ENCODE measurements around the gene ADGRF1.

Gene ADGRF1

GRCh38 chr6:46973029-46973428 lies 69.1 kb downstream of the ADGRF1 start:
- no peak for DNase-seq

GRCh38 chr6:46972531-46972930 lies 69.6 kb downstream of the ADGRF1 start:
- DNase-seq = no peak

GRCh38 chr6:46969206-46969605 lies 72.9 kb downstream of the ADGRF1 start:
- no peak for DNase-seq

GRCh38 chr6:46967826-46968349 lies 74.2 kb downstream of the ADGRF1 start:
- DNase-seq = no peak

- no peak for DNase-seq
Observed at GRCh38 chr6:46964716-46965519, 77.2 kb downstream of the ADGRF1 start.

- no peak for DNase-seq
Observed at GRCh38 chr6:46963626-46964025, 78.5 kb downstream of the ADGRF1 start.

GRCh38 chr6:46963039-46963438 lies 79.1 kb downstream of the ADGRF1 start:
- no peak for DNase-seq

GRCh38 chr6:46961711-46962110 lies 80.4 kb downstream of the ADGRF1 start:
- no peak for DNase-seq

GRCh38 chr6:46961232-46961631 lies 80.9 kb downstream of the ADGRF1 start:
- DNase-seq = no peak

GRCh38 chr6:46959419-46959818 lies 82.7 kb downstream of the ADGRF1 start:
- no peak for DNase-seq

- no peak for DNase-seq
Observed at GRCh38 chr6:46956409-46956808, 85.7 kb downstream of the ADGRF1 start.

- DNase-seq = no peak
Observed at GRCh38 chr6:46954837-46955451, 87.2 kb downstream of the ADGRF1 start.

- no peak for DNase-seq
Observed at GRCh38 chr6:46953921-46954320, 88.2 kb downstream of the ADGRF1 start.

GRCh38 chr6:46949632-46950280 lies 92.4 kb downstream of the ADGRF1 start:
- no peak for DNase-seq

- DNase-seq = no peak
Observed at GRCh38 chr6:46948699-46949098, 93.4 kb downstream of the ADGRF1 start.
